Upper lobe of right lung (tissue), 1 donor: Measurements from ENCODE around the gene DRICH1. TPM values are rescaled to one million over a fixed set of nuclear protein-coding genes. Genes with fewer than 3 reads are reported as not detected.
"Not testable (repeated sequence)": the region's sequence is repeated elsewhere in the genome, so short reads cannot be mapped to it uniquely, and the experiment has no call there.

ENCODE experiments used
- ATAC-seq: fragments of 200-7000 bp; cut with Tn5 transposase; one replicate; pipeline ENCODE4 v1.9.1; 2020; ENCODE audit warnings: mild to moderate bottlenecking, moderate library complexity
- DNase-seq: peaks from one replicate; pipeline ENCODE4 v3.0.0-alpha.2; 2020
- H3K27ac ChIP-seq: fragments of 200-600 bp; one replicate; pipeline ENCODE4 v1.8.0; 2022
- H3K27me3 ChIP-seq: fragments of 200-600 bp; one replicate; pipeline ENCODE4 v1.8.0; 2022; ENCODE audit warnings: mild to moderate bottlenecking
- H3K36me3 ChIP-seq: fragments of 200-600 bp; one replicate; pipeline ENCODE4 v1.8.0; 2022
- H3K4me1 ChIP-seq: fragments of 200-600 bp; one replicate; pipeline ENCODE4 v1.8.0; 2022
- H3K4me3 ChIP-seq: fragments of 200-600 bp; one replicate; pipeline ENCODE4 v1.8.0; 2022; ENCODE audit warnings: mild to moderate bottlenecking
- H3K9me3 ChIP-seq: fragments of 200-600 bp; one replicate; pipeline ENCODE4 v1.8.0; 2022
- CTCF ChIP-seq: fragments of 200-600 bp; IDR thresholded peaks from one replicate; pipeline ENCODE4 v1.8.0; 2022; ENCODE audit warnings: antibody characterized with exemption
- intact Hi-C: fragments of 100-400 bp; cut with DNase I; formaldehyde crosslinking; loops from one replicate; pipeline ENCODE4 v1.11.0; 2022
- total RNA-seq: library from RNA; stranded (reverse); fragmentation: NEBNext Ultra II Directional; extraction: Animal tissue kit (Norgen Biotek cat#: 25700); gene quantifications from one replicate; pipeline ENCODE4 v1.2.1, GENCODE V29; 2021
- donor health status: DM: no; HTN: yes; CAD: no; lungs with severe emphysema.

Gene DRICH1
- total RNA-seq, 1 donor from 2014 or later: 0.96 TPM

- H3K27me3 ChIP-seq, H3K27ac ChIP-seq, H3K4me3 ChIP-seq, H3K36me3 ChIP-seq, intact Hi-C loops, H3K4me1 ChIP-seq, H3K9me3 ChIP-seq, DNase-seq: not testable (repeated sequence)
- peak; percentile 86 for ATAC-seq
- peak; percentile 34 for TF ChIP-seq CTCF
These were observed 4.6 kb downstream of the DRICH1 start for GRCh38 chr22:23627401-23628055.

- no peak for ATAC-seq
- DNase-seq: no peak
- H3K27me3 ChIP-seq: no peaks in the 10 kb centered on the region
- no peak overlapping the region for H3K27ac ChIP-seq
- H3K36me3 ChIP-seq: no peaks in the 10 kb centered on the region
- intact Hi-C loops: no loop called here
- H3K4me1 ChIP-seq: no peaks in the 10 kb centered on the region
- no peak for TF ChIP-seq CTCF
- H3K9me3 ChIP-seq: no peaks in the 10 kb centered on the region
- no peak overlapping the region for H3K4me3 ChIP-seq
These were observed 5.7 kb downstream of the DRICH1 start for GRCh38 chr22:23626286-23626975.

GRCh38 chr22:23622634-23623033 is 9.5 kb downstream of the DRICH1 start:
- no peaks in the 10 kb centered on the region for H3K36me3 ChIP-seq
- no peak for TF ChIP-seq CTCF

GRCh38 chr22:23621916-23622315 is 10.2 kb downstream of the DRICH1 start:
- H3K27me3 ChIP-seq, ATAC-seq, H3K4me3 ChIP-seq, H3K9me3 ChIP-seq, H3K36me3 ChIP-seq, H3K4me1 ChIP-seq, H3K27ac ChIP-seq, DNase-seq, intact Hi-C loops: not testable (repeated sequence)

More at GRCh38 chr22:23622634-23623033, 9.5 kb downstream of the DRICH1 start:
- Histone ChIP-seq H3K4me3 (no peak overlapping the region), H3K4me1 (no peaks in the 10 kb centered on the region), H3K27ac (no peak overlapping the region), H3K9me3 (no peaks in the 10 kb centered on the region), H3K27me3 (no peaks in the 10 kb centered on the region)
- intact Hi-C loops: no loop called here
- DNase-seq (no peak), ATAC-seq (no peak)

- Histone ChIP-seq H3K9me3 (no peaks in the 10 kb centered on the region), H3K27ac (no peak overlapping the region), H3K4me3 (no peak overlapping the region), H3K36me3 (no peaks in the 10 kb centered on the region), H3K4me1 (no peaks in the 10 kb centered on the region), H3K27me3 (no peaks in the 10 kb centered on the region)
- ATAC-seq (no peak), DNase-seq (no peak)
- intact Hi-C loops: no loop called here
- TF ChIP-seq CTCF: no peak
These were observed 10.9 kb downstream of the DRICH1 start for GRCh38 chr22:23621082-23621780.
